Endothelial cell of umbilical vein (primary cell): ENCODE measurements around the gene TMPRSS13. TPM values are rescaled to one million over a fixed set of nuclear protein-coding genes. Genes with fewer than 3 reads are reported as not detected.

Experiments
- BruUV-seq: library from RNA; stranded (reverse); fragments of 400-500 nt; replicated peaks from 2 replicates; lab custom pipeline; 2021; lab: Mats Ljungman, UMichigan
- CTCF ChIA-PET: fragments of 300-600, 350-600 bp; sonication (Branson Sonifier 250); formaldehyde crosslinking; loops from one replicate; lab custom pipeline; 2021; ENCODE audit warnings: antibody characterized with exemption, inconsistent platforms; lab: Charles Lee
- POLR2A ChIA-PET: fragments of 300-600, 350-600 bp; sonication (Branson Sonifier 250); formaldehyde crosslinking; loops from one replicate; lab custom pipeline; 2021; ENCODE audit warnings: antibody characterized with exemption, inconsistent platforms; lab: Charles Lee
- DNase-seq: peaks from one replicate; pipeline ENCODE4 v3.0.0-alpha.2; 2011; ENCODE audit warnings: low read depth, low spot score
- FAIRE-seq: peaks from 2 replicates; lab custom pipeline; 2011; peaks lifted over from hg19 to GRCh38; lab: Jason Lieb, UNC
- H2AFZ ChIP-seq: 2 replicates; pipeline ENCODE4 v1.6.0; 2012; ENCODE audit warnings: low read depth, low read length, control low read depth, inconsistent platforms
- H3K27ac ChIP-seq: 2 replicates; pipeline ENCODE4 v1.5.1; 2011; ENCODE audit warnings: low read depth, mild to moderate bottlenecking, control low read depth, low read length, moderate library complexity; ENCODE audit not compliant: insufficient read depth
- H3K27me3 ChIP-seq, 2 experiments: 2 replicates each; pipeline versions ENCODE4 v1.6.0 to v1.6.1; 2011; ENCODE audit warnings: low read length in 2 of 2, mixed read lengths in 1 of 2; ENCODE audit not compliant: control insufficient read depth in 2 of 2, insufficient read depth in 2 of 2
- H3K36me3 ChIP-seq, 2 experiments: 2 replicates in 1 of 2; 3 replicates in 1 of 2; pipeline ENCODE4 v1.5.1; 2011; ENCODE audit warnings: low read length in 2 of 2, mild to moderate bottlenecking in 1 of 2, moderate library complexity in 1 of 2; ENCODE audit not compliant: control insufficient read depth in 2 of 2, insufficient read depth in 2 of 2; ENCODE audit errors: extremely low read depth in 1 of 2
- H3K4me1 ChIP-seq: 3 replicates; pipeline ENCODE4 v1.5.1; 2011; ENCODE audit warnings: mild to moderate bottlenecking, low read length; ENCODE audit not compliant: control insufficient read depth, insufficient read depth; ENCODE audit errors: extremely low read depth
- H3K4me2 ChIP-seq: 2 replicates; pipeline ENCODE4 v1.6.1; 2011; ENCODE audit warnings: low read length, control low read depth, mixed read lengths; ENCODE audit not compliant: insufficient read depth
- H3K4me3 ChIP-seq, 3 experiments: fragments of 200-600 bp in 1 of 3; sonication (generic), shearing (Covaris generic) in 1 of 3; replicated peaks in 1 of 3; 2 replicates each; pipeline ENCODE4 v1.5.1; 2011 to 2016; ENCODE audit warnings: control low read depth in 3 of 3, low read length in 3 of 3, mild to moderate bottlenecking in 2 of 3, inconsistent platforms in 1 of 3, low read depth in 1 of 3, moderate library complexity in 1 of 3; ENCODE audit not compliant: insufficient read depth in 1 of 3
- H3K79me2 ChIP-seq: 2 replicates; pipeline ENCODE4 v1.6.0; 2012; ENCODE audit warnings: low read length, inconsistent platforms; ENCODE audit not compliant: control insufficient read depth, insufficient read depth
- H3K9ac ChIP-seq: replicated peaks from 2 replicates; pipeline ENCODE3; 2011; ENCODE audit warnings: low read length, control low read depth; ENCODE audit not compliant: insufficient read depth; ENCODE audit errors: extremely low read depth
- H3K9me1 ChIP-seq: replicated peaks from 3 replicates; pipeline ENCODE4 v1.6.0; 2011; ENCODE audit warnings: mild to moderate bottlenecking, low read length; ENCODE audit not compliant: control insufficient read depth, insufficient read depth; ENCODE audit errors: extremely low read depth
- H3K9me3 ChIP-seq: replicated peaks from 2 replicates; pipeline ENCODE4 v1.5.1; 2012; ENCODE audit warnings: low read length, inconsistent platforms; ENCODE audit not compliant: control insufficient read depth, insufficient read depth
- H4K20me1 ChIP-seq: replicated peaks from 2 replicates; pipeline ENCODE3; 2011; ENCODE audit warnings: mild to moderate bottlenecking, low read length; ENCODE audit not compliant: control insufficient read depth, insufficient read depth; ENCODE audit errors: extremely low read depth
- POLR2A ChIP-seq: IDR thresholded peaks from 2 replicates; pipeline ENCODE4 v1.6.1; 2012; ENCODE audit warnings: low read depth, mild to moderate bottlenecking, control low read depth, low read length
- POLR2AphosphoS5 ChIP-seq: IDR thresholded peaks from 2 replicates; pipeline ENCODE4 v1.6.1; 2012; ENCODE audit warnings: low read depth, mild to moderate bottlenecking, control low read depth, low read length, moderate library complexity; ENCODE audit not compliant: insufficient read depth
- dilution Hi-C: fragments of 300-500 bp; cut with MboI; formaldehyde crosslinking; loops from one replicate; pipeline ENCODE4 v1.15.0; 2019; ENCODE audit warnings: low sequenced_read_pairs; ENCODE audit not compliant: extremely low pct_ligation_motif_present
- intact Hi-C: fragments of 100-400 bp; cut with micrococcal nuclease; formaldehyde crosslinking; loops from one replicate; pipeline ENCODE4 v1.10.0; 2022
- polyA plus RNA-seq, 4 experiments: library from polyadenylated mRNA; depleted of rRNA in 3 of 4; stranded (reverse) in 3 of 4; unstranded in 1 of 4; fragments of >200 nt; gene quantifications; 2 replicates each; pipeline versions ENCODE4 v1.2.1 to v1.2.3, GENCODE V29; 2011 to 2012; ENCODE audit warnings: missing spikeins in 1 of 4
- total RNA-seq: library from RNA; stranded (reverse); gene quantifications from 2 replicates; pipeline ENCODE4 v1.2.3, GENCODE V29; 2021
- TF ChIP-seq, protein P1 (sequence below): IDR thresholded peaks from 2 replicates; pipeline ENCODE4 v1.6.1; 2011; ENCODE audit not compliant: insufficient read depth, insufficient read length
- TF ChIP-seq, protein P2 (sequence below), 2 donors: IDR thresholded peaks; 1 replicate in 1 of 2; 2 replicates in 1 of 2; pipeline ENCODE4 v1.5.1; 2011; ENCODE audit warnings: low read length in 2 of 2, mild to moderate bottlenecking in 2 of 2, moderate library complexity in 2 of 2, control low read depth in 1 of 2, inconsistent platforms in 1 of 2, low read depth in 1 of 2; ENCODE audit not compliant: insufficient read depth in 1 of 2; ENCODE audit errors: extremely low read depth in 1 of 2

TMPRSS13 gene
- total and polyA plus RNA-seq, 2 donors (not counting 3 experiments of a cell fraction or from before 2014, with no cell fraction given) = 0.22 to 0.46 TPM

- H3K9me3 ChIP-seq = no peaks in the 10 kb centered on the region
- H3K9me1 ChIP-seq = no peaks in the 10 kb centered on the region
- no peak overlapping the region for H3K9ac ChIP-seq
- POLR2A ChIA-PET = no interaction called here
- intact Hi-C loops = no loop called here
- no peaks in the 10 kb centered on the region for H3K36me3 ChIP-seq
- dilution Hi-C loops = no loop called here
- H3K79me2 ChIP-seq = no peaks in the 10 kb centered on the region
- no peaks in the 10 kb centered on the region for H3K27me3 ChIP-seq
- no TSS peak for BruUV-seq
- H3K27ac ChIP-seq = no peak overlapping the region
- no peaks in the 10 kb centered on the region for H3K4me1 ChIP-seq
- no peaks in the 10 kb centered on the region for H4K20me1 ChIP-seq
- H3K4me3 ChIP-seq = no peak overlapping the region
- CTCF ChIA-PET = interaction anchor here (1.5 to 2.9 kb wide), 2 partner anchors 14 to 28 kb away, joined by 9 to 16 read pairs; no protein-coding TSS in a partner anchor
- H2AFZ ChIP-seq = no peak overlapping the region
- no peak for TF ChIP-seq POLR2A
- H3K4me2 ChIP-seq = no peak overlapping the region
- FAIRE-seq (no peak), DNase-seq (no peak)
Measured at GRCh38 chr11:117918366-117919255, 10.6 kb downstream of the TMPRSS13 start.

DNA sequence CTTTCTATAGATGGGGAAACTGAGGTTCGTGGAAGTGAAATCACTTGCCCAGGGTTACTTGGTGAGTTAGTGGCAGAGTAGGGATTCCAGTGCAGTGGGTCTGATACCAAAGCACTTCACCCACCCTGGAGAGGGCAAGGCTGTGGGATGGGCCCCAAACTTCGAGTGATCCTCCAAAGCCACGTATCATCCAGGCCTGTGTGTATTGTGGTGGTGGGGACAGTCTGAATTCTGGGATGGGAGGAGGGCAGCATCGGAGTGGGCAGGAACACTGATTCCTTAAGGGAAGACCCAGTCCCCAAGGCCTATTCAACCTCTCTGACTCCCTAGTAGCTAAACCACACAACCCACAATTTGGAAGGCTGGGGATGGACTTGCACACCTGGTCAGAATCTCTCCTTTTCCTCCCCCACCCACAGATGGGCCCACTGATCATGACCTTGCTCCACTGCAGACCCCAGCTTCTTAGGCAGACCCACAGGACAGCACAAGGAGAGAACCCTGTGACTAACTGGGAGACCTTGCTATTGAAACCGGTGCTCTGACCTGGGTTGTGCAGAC is 11.5 kb downstream of the TMPRSS13 start:
- DNase-seq (no peak), FAIRE-seq (no peak)
- Histone ChIP-seq H4K20me1 (no peaks in the 10 kb centered on the region), H3K9ac (no peak overlapping the region), H3K4me2 (no peak overlapping the region), H3K27me3 (no peaks in the 10 kb centered on the region), H3K4me1 (no peaks in the 10 kb centered on the region), H3K79me2 (no peaks in the 10 kb centered on the region), H3K9me3 (no peaks in the 10 kb centered on the region), H3K9me1 (no peaks in the 10 kb centered on the region), H2AFZ (no peak overlapping the region), H3K4me3 (no peak overlapping the region), H3K27ac (no peak overlapping the region), H3K36me3 (no peaks in the 10 kb centered on the region)
- no TSS peak for BruUV-seq
- ChIA-PET CTCF (interaction anchor here (1.5 kb wide), 1 partner anchor 13 kb away, joined by 9 read pairs; no protein-coding TSS in a partner anchor), POLR2A (no interaction called here)
- dilution Hi-C loops (no loop called here), intact Hi-C loops (no loop called here)
- TF ChIP-seq, protein P1, sequence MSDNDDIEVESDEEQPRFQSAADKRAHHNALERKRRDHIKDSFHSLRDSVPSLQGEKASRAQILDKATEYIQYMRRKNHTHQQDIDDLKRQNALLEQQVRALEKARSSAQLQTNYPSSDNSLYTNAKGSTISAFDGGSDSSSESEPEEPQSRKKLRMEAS = no peak
- TF ChIP-seq POLR2AphosphoS5 = no peak
- TF ChIP-seq, protein P2, sequence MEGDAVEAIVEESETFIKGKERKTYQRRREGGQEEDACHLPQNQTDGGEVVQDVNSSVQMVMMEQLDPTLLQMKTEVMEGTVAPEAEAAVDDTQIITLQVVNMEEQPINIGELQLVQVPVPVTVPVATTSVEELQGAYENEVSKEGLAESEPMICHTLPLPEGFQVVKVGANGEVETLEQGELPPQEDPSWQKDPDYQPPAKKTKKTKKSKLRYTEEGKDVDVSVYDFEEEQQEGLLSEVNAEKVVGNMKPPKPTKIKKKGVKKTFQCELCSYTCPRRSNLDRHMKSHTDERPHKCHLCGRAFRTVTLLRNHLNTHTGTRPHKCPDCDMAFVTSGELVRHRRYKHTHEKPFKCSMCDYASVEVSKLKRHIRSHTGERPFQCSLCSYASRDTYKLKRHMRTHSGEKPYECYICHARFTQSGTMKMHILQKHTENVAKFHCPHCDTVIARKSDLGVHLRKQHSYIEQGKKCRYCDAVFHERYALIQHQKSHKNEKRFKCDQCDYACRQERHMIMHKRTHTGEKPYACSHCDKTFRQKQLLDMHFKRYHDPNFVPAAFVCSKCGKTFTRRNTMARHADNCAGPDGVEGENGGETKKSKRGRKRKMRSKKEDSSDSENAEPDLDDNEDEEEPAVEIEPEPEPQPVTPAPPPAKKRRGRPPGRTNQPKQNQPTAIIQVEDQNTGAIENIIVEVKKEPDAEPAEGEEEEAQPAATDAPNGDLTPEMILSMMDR (IDR thresholded peaks at IDR 0.05; ENCODE audit: extremely low read depth in 1 of 2, insufficient read depth in 1 of 2, low read depth in 1 of 2, low read length in 2 of 2) = no peak
